Glutamatergic neuron (in vitro differentiated cells): ENCODE results near the gene TENT4A. TPM values are rescaled to one million over a fixed set of nuclear protein-coding genes. Genes with fewer than 3 reads are reported as not detected.

Source experiments
- DNase-seq: peaks from one replicate; pipeline ENCODE4 v3.0.0; 2022
- H3K27ac Mint-ChIP-seq: one replicate; pipeline ENCODE4 v1.8.0; 2020; ENCODE audit warnings: mild to moderate bottlenecking, mixed read lengths, inconsistent platforms; ENCODE audit not compliant: unreplicated experiment
- H3K27me3 Mint-ChIP-seq: one replicate; pipeline ENCODE4 v1.8.0; 2020; ENCODE audit warnings: mild to moderate bottlenecking, moderate library complexity, mixed read lengths, inconsistent platforms; ENCODE audit not compliant: unreplicated experiment
- H3K36me3 Mint-ChIP-seq: one replicate; pipeline ENCODE4 v1.8.0; 2020; ENCODE audit warnings: mild to moderate bottlenecking, mixed read lengths, inconsistent platforms; ENCODE audit not compliant: unreplicated experiment
- H3K4me1 Mint-ChIP-seq: one replicate; pipeline ENCODE4 v1.8.0; 2020; ENCODE audit warnings: mild to moderate bottlenecking, low read depth, mixed read lengths, inconsistent platforms; ENCODE audit not compliant: unreplicated experiment
- H3K4me3 Mint-ChIP-seq: one replicate; pipeline ENCODE4 v1.8.0; 2020; ENCODE audit warnings: mild to moderate bottlenecking, mixed read lengths, inconsistent platforms; ENCODE audit not compliant: unreplicated experiment
- H3K9me3 Mint-ChIP-seq: one replicate; pipeline ENCODE4 v1.8.0; 2020; ENCODE audit warnings: mild to moderate bottlenecking, moderate library complexity, mixed read lengths, inconsistent platforms; ENCODE audit not compliant: unreplicated experiment
- CTCF ChIP-seq: fragments of 200-600 bp; sonication (generic); IDR thresholded peaks from one replicate; pipeline ENCODE4 v1.5.0; 2021; ENCODE audit not compliant: partially characterized antibody, unreplicated experiment
- total RNA-seq: library from RNA; stranded (reverse); fragmentation: NEBNext Ultra II Directional; extraction: Animal tissue kit (Norgen Biotek cat#: 25700); gene quantifications from one replicate; pipeline ENCODE4 v1.2.1, GENCODE V29; 2021; ENCODE audit not compliant: unreplicated experiment

Gene TENT4A
- total RNA-seq, 1 donor from 2014 or later: 23.7 TPM

- H3K9me3 Mint-ChIP-seq: no peaks in the 10 kb centered on the region
- no peak overlapping the region for H3K27ac Mint-ChIP-seq
- H3K4me1 Mint-ChIP-seq: peaks cover 4% of the 10 kb centered on the region
- H3K36me3 Mint-ChIP-seq: no peaks in the 10 kb centered on the region
- TF ChIP-seq CTCF: no peak
- H3K4me3 Mint-ChIP-seq: no peak overlapping the region
- no peak for DNase-seq
- H3K27me3 Mint-ChIP-seq: no peaks in the 10 kb centered on the region
Observed at GRCh38 chr5:6791031-6791430, 77.8 kb downstream of the TENT4A start.

GRCh38 chr5:6792376-6792775 lies 79.1 kb downstream of the TENT4A start:
- no peak for TF ChIP-seq CTCF
- Mint-ChIP-seq H3K27me3 (no peaks in the 10 kb centered on the region), H3K9me3 (no peaks in the 10 kb centered on the region), H3K4me1 (peaks cover 4% of the 10 kb centered on the region), H3K27ac (no peak overlapping the region), H3K36me3 (no peaks in the 10 kb centered on the region), H3K4me3 (no peak overlapping the region)
- DNase-seq: no peak

- no peaks in the 10 kb centered on the region for H3K27me3 Mint-ChIP-seq
- no peaks in the 10 kb centered on the region for H3K9me3 Mint-ChIP-seq
- no peak overlapping the region for H3K27ac Mint-ChIP-seq
- no peaks in the 10 kb centered on the region for H3K36me3 Mint-ChIP-seq
- peaks cover 4% of the 10 kb centered on the region for H3K4me1 Mint-ChIP-seq
- no peak for TF ChIP-seq CTCF
- no peak overlapping the region for H3K4me3 Mint-ChIP-seq
- no peak for DNase-seq
Observed at GRCh38 chr5:6792911-6793471, 79.8 kb downstream of the TENT4A start.

- no peaks in the 10 kb centered on the region for H3K27me3 Mint-ChIP-seq
- no peak overlapping the region for H3K27ac Mint-ChIP-seq
- H3K36me3 Mint-ChIP-seq: peaks cover 12% of the 10 kb centered on the region
- no peaks in the 10 kb centered on the region for H3K4me1 Mint-ChIP-seq
- no peak for TF ChIP-seq CTCF
- H3K4me3 Mint-ChIP-seq: no peak overlapping the region
- H3K9me3 Mint-ChIP-seq: peaks cover 3% of the 10 kb centered on the region
- DNase-seq: no peak
Observed at GRCh38 chr5:6801236-6801635, 88.0 kb downstream of the TENT4A start.

- no peak for DNase-seq
- no peak for TF ChIP-seq CTCF
- Mint-ChIP-seq H3K4me1 (no peaks in the 10 kb centered on the region), H3K9me3 (peaks cover 3% of the 10 kb centered on the region), H3K27ac (no peak overlapping the region), H3K4me3 (no peak overlapping the region), H3K36me3 (peaks cover 12% of the 10 kb centered on the region), H3K27me3 (peaks cover 1% of the 10 kb centered on the region)
Observed at GRCh38 chr5:6803981-6804550, 90.8 kb downstream of the TENT4A start.
